ENCODE measurements around the gene FAAH. TPM values are rescaled to one million over a fixed set of nuclear protein-coding genes. Genes with fewer than 3 reads are reported as not detected.

Gene FAAH
- total RNA-seq, 4 donors from 2014 or later, result 18.1 to 50.5 (median 27.7) TPM

DNA sequence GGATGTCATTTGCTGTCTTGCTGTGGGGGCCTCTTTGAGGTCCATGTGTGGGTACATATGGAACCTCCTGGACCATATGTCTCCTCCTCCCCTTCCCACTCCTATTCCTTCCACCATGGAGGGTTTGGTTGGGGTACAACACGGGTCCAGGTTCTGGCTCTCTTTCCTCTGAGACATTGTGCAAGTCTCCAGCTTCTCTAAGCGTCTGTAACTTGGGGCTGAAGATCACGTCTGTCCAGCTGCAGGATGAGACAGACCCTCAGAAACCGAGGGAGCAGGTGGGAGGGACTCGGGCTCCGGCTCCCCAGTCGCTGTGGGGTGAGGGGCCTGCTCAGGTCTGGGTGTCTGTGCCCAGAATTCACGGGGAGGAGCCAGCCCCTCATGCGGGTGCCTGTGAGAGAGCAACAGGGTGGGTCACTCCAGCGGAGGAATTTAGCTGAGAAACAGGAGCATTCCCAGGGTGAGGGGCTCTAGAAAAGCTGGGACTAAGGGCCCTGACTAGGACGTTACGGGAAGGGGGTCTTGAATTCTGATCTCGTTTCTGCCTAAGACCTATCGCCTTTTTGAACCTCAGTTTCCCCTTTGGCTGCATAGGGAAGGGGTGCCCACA, 53.5 kb downstream of the FAAH start:
- peak overlapping the region; percentile 46 for H3K4me3 ChIP-seq
- WGBS, result 50% methylated on average over 9 of the region's 14 CpGs

GRCh38 chr1:46448109-46448911, 54.2 kb downstream of the FAAH start:
- peak overlapping the region; percentile 46 for H3K4me3 ChIP-seq
- DNase-seq (ENCODE audit: low spot score in 2 of 2), result no peak
- 12% methylated on average over 30 of the region's 76 CpGs for WGBS
- no peaks in the 10 kb centered on the region for H3K36me3 ChIP-seq
- TF ChIP-seq POLR2AphosphoS5 (IDR thresholded peaks at IDR 0.05) (no peak), CTCF (IDR thresholded peaks at IDR 0.05) (no peak), EP300 (IDR thresholded peaks at IDR 0.05) (no peak), POLR2A (IDR thresholded peaks at IDR 0.05) (no peak)
- H3K27me3 ChIP-seq, result peaks cover 33% of the 10 kb centered on the region
- H3K4me1 ChIP-seq, result peaks cover 14% of the 10 kb centered on the region
- no peak overlapping the region for H3K27ac ChIP-seq
- no peaks in the 10 kb centered on the region for H3K9me3 ChIP-seq

More for the DNA sequence above, 53.5 kb downstream of the FAAH start:
- Histone ChIP-seq H3K27ac (no peak overlapping the region), H3K4me1 (peaks cover 20% of the 10 kb centered on the region), H3K27me3 (peaks cover 32% of the 10 kb centered on the region), H3K9me3 (no peaks in the 10 kb centered on the region), H3K36me3 (no peaks in the 10 kb centered on the region)
- DNase-seq (ENCODE audit: low spot score in 2 of 2), result no peak
- TF ChIP-seq POLR2AphosphoS5 (IDR thresholded peaks at IDR 0.05), result no peak
- TF ChIP-seq POLR2A (IDR thresholded peaks at IDR 0.05), result no peak
- TF ChIP-seq EP300 (IDR thresholded peaks at IDR 0.05), result no peak
- no peak for TF ChIP-seq CTCF (IDR thresholded peaks at IDR 0.05)

DNA sequence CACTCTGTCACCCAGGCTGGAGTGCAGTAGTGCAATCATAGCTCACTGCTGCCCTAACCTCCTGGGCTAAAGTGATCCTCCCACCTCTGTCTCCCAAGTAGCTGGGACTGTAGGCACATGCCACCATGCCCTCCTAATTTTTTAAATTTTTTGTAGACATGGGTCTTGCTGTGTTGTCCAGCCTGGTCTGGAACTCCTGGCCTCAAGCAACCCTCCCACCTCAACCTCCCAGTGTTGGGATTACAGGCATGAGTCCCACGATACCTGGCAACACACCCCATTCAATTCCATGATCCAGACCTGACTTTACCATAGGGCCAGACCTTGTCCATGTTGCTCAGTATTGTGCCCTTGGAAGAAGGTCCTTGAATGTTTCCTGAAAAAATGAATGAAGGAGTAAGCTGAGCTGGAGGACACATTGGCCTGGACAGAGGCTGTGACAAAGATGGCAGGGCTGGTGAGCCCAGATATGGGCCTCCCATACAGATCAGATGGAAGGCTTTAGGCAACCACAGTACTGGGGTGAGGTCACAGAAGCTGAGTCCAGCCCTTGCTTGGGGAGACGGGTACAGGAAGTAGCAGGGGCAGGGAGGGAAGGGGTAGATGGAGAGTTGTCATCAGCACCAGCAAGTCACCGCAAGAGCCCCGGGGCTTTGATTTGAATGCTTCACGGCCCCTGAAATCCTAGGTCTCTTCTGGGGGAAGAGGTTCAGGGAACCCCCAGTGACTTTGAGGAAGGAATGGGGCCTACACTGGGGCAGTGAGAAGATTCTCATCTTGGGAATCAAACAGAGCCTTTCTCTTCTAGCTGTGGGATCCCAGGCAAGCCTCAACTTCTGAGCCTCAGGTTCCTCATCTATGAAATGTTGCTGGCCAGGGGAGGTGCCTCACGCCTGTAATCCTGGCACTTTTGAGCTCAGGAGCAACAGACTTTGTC, 55.4 kb downstream of the FAAH start:
- Histone ChIP-seq H3K27me3 (peaks cover 38% of the 10 kb centered on the region), H3K4me1 (peaks cover 14% of the 10 kb centered on the region), H3K36me3 (no peaks in the 10 kb centered on the region), H3K4me3 (no peak overlapping the region), H3K9me3 (no peaks in the 10 kb centered on the region), H3K27ac (no peak overlapping the region)
- WGBS, result 82% methylated on average over 6 of the region's 6 CpGs
- no peak for TF ChIP-seq CTCF (IDR thresholded peaks at IDR 0.05)
- no peak for TF ChIP-seq EP300 (IDR thresholded peaks at IDR 0.05)
- TF ChIP-seq POLR2A (IDR thresholded peaks at IDR 0.05), result no peak
- TF ChIP-seq POLR2AphosphoS5 (IDR thresholded peaks at IDR 0.05), result no peak
- DNase-seq (ENCODE audit: low spot score in 2 of 2), result no peak

GRCh38 chr1:46450160-46450517, 56.0 kb downstream of the FAAH start:
- Histone ChIP-seq H3K4me1 (peaks cover 14% of the 10 kb centered on the region), H3K4me3 (no peak overlapping the region), H3K27ac (no peak overlapping the region), H3K27me3 (peaks cover 43% of the 10 kb centered on the region), H3K9me3 (no peaks in the 10 kb centered on the region), H3K36me3 (no peaks in the 10 kb centered on the region)
- no peak for DNase-seq (ENCODE audit: low spot score in 2 of 2)
- no peak for TF ChIP-seq CTCF (IDR thresholded peaks at IDR 0.05)
- no peak for TF ChIP-seq POLR2AphosphoS5 (IDR thresholded peaks at IDR 0.05)
- no peak for TF ChIP-seq EP300 (IDR thresholded peaks at IDR 0.05)
- no peak for TF ChIP-seq POLR2A (IDR thresholded peaks at IDR 0.05)
- WGBS, result 94% methylated on average over 1 of the region's 1 CpG
